Stimulated activated CD4-positive, alpha-beta T cell treated with anti-CD3 and anti-CD28 coated beads, Interleukin-12 subunit alpha, Interleukin-12 subunit beta, amount 100 ng/mL, for 24 hours (primary cell): ENCODE measurements around the gene EVX1.
A peak's percentile ranks its signal among the peaks of the same experiment; 100 is the strongest.

Source experiments
- DNase-seq, 2 experiments: peaks; one replicate each; pipeline ENCODE4 v3.0.0-alpha.2; 2020; ENCODE audit warnings: low read depth in 2 of 2

EVX1 gene

GRCh38 chr7:27242555-27243339 lies at the start of gene EVX1:
Gene EVX1, plus strand, starts transcription at chr7:27242802. Its CDS starts 229 bp downstream, at chr7:27243031.
- no peak for DNase-seq

GRCh38 chr7:27193335-27194001 lies 49.1 kb upstream of the EVX1 start:
- no peak for DNase-seq

GRCh38 chr7:27194002-27194352 lies 48.6 kb upstream of the EVX1 start:
- no peak for DNase-seq

- no peak for DNase-seq
Measured at GRCh38 chr7:27194686-27195379, 47.8 kb upstream of the EVX1 start.

- peak; percentile 61 to 84 for DNase-seq
Measured at GRCh38 chr7:27196287-27196767, 46.3 kb upstream of the EVX1 start.

- DNase-seq = no peak
Measured at GRCh38 chr7:27197137-27198042, 45.2 kb upstream of the EVX1 start.

GRCh38 chr7:27198138-27198841 lies 44.3 kb upstream of the EVX1 start:
- no peak for DNase-seq

- DNase-seq = no peak
Measured at GRCh38 chr7:27198871-27199801, 43.5 kb upstream of the EVX1 start.

GRCh38 chr7:27199849-27200760 lies 42.5 kb upstream of the EVX1 start, which contains the start of gene HOXA13:
Gene HOXA13, minus strand, starts transcription at chr7:27200091. Its CDS starts 14 bp downstream, at chr7:27200077.
- DNase-seq = no peak

GRCh38 chr7:27200761-27201579 lies 41.6 kb upstream of the EVX1 start:
- DNase-seq = no peak

GRCh38 chr7:27201580-27202017 lies 41.0 kb upstream of the EVX1 start:
- no peak for DNase-seq

GRCh38 chr7:27202018-27202861 lies 40.4 kb upstream of the EVX1 start:
- no peak for DNase-seq

- DNase-seq = no peak
Measured at GRCh38 chr7:27202862-27203134, 39.8 kb upstream of the EVX1 start.

GRCh38 chr7:27203365-27203953 lies 39.1 kb upstream of the EVX1 start:
- no peak for DNase-seq

GRCh38 chr7:27203964-27204594 lies 38.5 kb upstream of the EVX1 start:
- no peak for DNase-seq

GRCh38 chr7:27204851-27205322 lies 37.7 kb upstream of the EVX1 start:
- no peak for DNase-seq
